Islet precursor cell (in vitro differentiated cells): Measurements from ENCODE around the gene C3orf20.
"Not testable (repeated sequence)": the region's sequence is repeated elsewhere in the genome, so short reads cannot be mapped to it uniquely, and the experiment has no call there.

Experiments used
- DNase-seq: peaks from one replicate; pipeline ENCODE4 v3.0.0-alpha.2; 2018

Gene C3orf20

GRCh38 chr3:14703128-14703750, 28.3 kb downstream of the C3orf20 start:
- DNase-seq: no peak

GRCh38 chr3:14703791-14704190, 28.9 kb downstream of the C3orf20 start:
- DNase-seq: no peak

- no peak for DNase-seq
Observed at GRCh38 chr3:14706096-14706495, 31.2 kb downstream of the C3orf20 start.

GRCh38 chr3:14716591-14716990, 41.6 kb downstream of the C3orf20 start:
- DNase-seq: no peak

- no peak for DNase-seq
Observed at GRCh38 chr3:14717307-14717706, 42.4 kb downstream of the C3orf20 start.

GRCh38 chr3:14718539-14718938, 43.6 kb downstream of the C3orf20 start:
- DNase-seq: no peak

- DNase-seq: no peak
Observed at GRCh38 chr3:14719006-14719405, 44.1 kb downstream of the C3orf20 start.

GRCh38 chr3:14721126-14721864, 46.4 kb downstream of the C3orf20 start:
- DNase-seq: no peak

GRCh38 chr3:14725013-14725412, 50.1 kb downstream of the C3orf20 start:
- DNase-seq: no peak

- DNase-seq: no peak
Observed at GRCh38 chr3:14725564-14726440, 50.9 kb downstream of the C3orf20 start.

- DNase-seq: no peak
Observed at GRCh38 chr3:14726441-14726780, 51.5 kb downstream of the C3orf20 start.

GRCh38 chr3:14728113-14728512, 53.2 kb downstream of the C3orf20 start:
- DNase-seq: no peak

GRCh38 chr3:14730703-14731382, 55.9 kb downstream of the C3orf20 start:
- DNase-seq: no peak

- no peak for DNase-seq
Observed at GRCh38 chr3:14740983-14741382, 66.0 kb downstream of the C3orf20 start.

- no peak for DNase-seq
Observed at GRCh38 chr3:14741510-14741909, 66.6 kb downstream of the C3orf20 start.

- no peak for DNase-seq
Observed at GRCh38 chr3:14744556-14744955, 69.6 kb downstream of the C3orf20 start.

GRCh38 chr3:14750650-14751049, 75.7 kb downstream of the C3orf20 start:
- DNase-seq: no peak

- not testable (repeated sequence) for DNase-seq
Observed at GRCh38 chr3:14752979-14753378, 78.0 kb downstream of the C3orf20 start.

GRCh38 chr3:14757153-14757700, 82.3 kb downstream of the C3orf20 start:
- no peak for DNase-seq

- DNase-seq: no peak
Observed at GRCh38 chr3:14758297-14758696, 83.4 kb downstream of the C3orf20 start.

- DNase-seq: no peak
Observed at GRCh38 chr3:14758959-14759358, 84.0 kb downstream of the C3orf20 start.

- no peak for DNase-seq
Observed at GRCh38 chr3:14760185-14760584, 85.2 kb downstream of the C3orf20 start.

GRCh38 chr3:14761121-14761672, 86.3 kb downstream of the C3orf20 start:
- peak; percentile 46 for DNase-seq
